Activated B cell treated with CpG ODN at 0.5 μM for 24 hours (primary cell): Measurements from ENCODE around the gene ADM2. TPM values are rescaled to one million over a fixed set of nuclear protein-coding genes. Genes with fewer than 3 reads are reported as not detected.
A peak's percentile ranks its signal among the peaks of the same experiment; 100 is the strongest.
"Not testable (repeated sequence)": the region's sequence is repeated elsewhere in the genome, so short reads cannot be mapped to it uniquely, and the experiment has no call there.

Experiments used
- ATAC-seq: fragments of 200-7000 bp; cut with Tn5 transposase; one replicate; pipeline ENCODE4 v1.10.0; 2021; ENCODE audit warnings: low read depth, mild to moderate bottlenecking, moderate library complexity
- CTCF ChIA-PET: fragments of 350-600 bp; sonication (Branson Sonifier 250); formaldehyde crosslinking; loops from one replicate; lab custom pipeline; 2021; ENCODE audit warnings: antibody characterized with exemption; lab: Charles Lee
- POLR2A ChIA-PET: fragments of 350-600 bp; sonication (Branson Sonifier 250); formaldehyde crosslinking; loops from one replicate; lab custom pipeline; 2021; ENCODE audit warnings: antibody characterized with exemption; lab: Charles Lee
- DNase-seq: peaks from one replicate; pipeline ENCODE4 v3.0.0; 2022
- H3K27ac Mint-ChIP-seq: one replicate; pipeline ENCODE4 v1.8.0; 2020; ENCODE audit warnings: mixed read lengths
- H3K27me3 Mint-ChIP-seq: one replicate; pipeline ENCODE4 v1.8.0; 2021; ENCODE audit warnings: mixed read lengths
- H3K36me3 Mint-ChIP-seq: one replicate; pipeline ENCODE4 v1.8.0; 2021; ENCODE audit warnings: low read depth, mixed read lengths
- H3K4me1 Mint-ChIP-seq: one replicate; pipeline ENCODE4 v1.8.0; 2021; ENCODE audit warnings: mixed read lengths
- H3K4me3 Mint-ChIP-seq: one replicate; pipeline ENCODE4 v1.8.0; 2020; ENCODE audit warnings: mild to moderate bottlenecking, mixed read lengths
- H3K9me3 Mint-ChIP-seq: one replicate; pipeline ENCODE4 v1.8.0; 2020; ENCODE audit warnings: mixed read lengths
- CTCF ChIP-seq: fragments of 200-600 bp; IDR thresholded peaks from one replicate; pipeline ENCODE4 v1.8.0; 2022; ENCODE audit warnings: antibody characterized with exemption, mild to moderate bottlenecking
- intact Hi-C: fragments of 100-400 bp; cut with micrococcal nuclease; formaldehyde crosslinking; loops from one replicate; pipeline ENCODE4 v1.15.1; 2024
- total RNA-seq: library from RNA; stranded (reverse); gene quantifications from 2 replicates; pipeline ENCODE4 v1.2.3, GENCODE V29; 2022

The ADM2 gene
- total RNA-seq, 1 donor from 2014 or later, result 5.2 TPM

GRCh38 chr22:50530877-50531545, 49.7 kb downstream of the ADM2 start:
- H3K27ac Mint-ChIP-seq, result peak overlapping the region; percentile 99
- no peaks in the 10 kb centered on the region for H3K9me3 Mint-ChIP-seq
- peak overlapping the region; percentile 92 for H3K4me3 Mint-ChIP-seq
- no peak for TF ChIP-seq CTCF
- DNase-seq (peak; percentile 86), ATAC-seq (peak; percentile 53)
- H3K36me3 Mint-ChIP-seq, result peaks cover 12% of the 10 kb centered on the region
- H3K4me1 Mint-ChIP-seq, result peaks cover 55% of the 10 kb centered on the region
- no peaks in the 10 kb centered on the region for H3K27me3 Mint-ChIP-seq
- intact Hi-C loops, result loop anchor here (1.0 to 2.0 kb wide), 6 partner anchors 8 to 340 kb away; partner anchors contain the start of genes CHKB, SBF1 and SYCE3
- CTCF ChIA-PET, result interaction anchor here (0.7 to 1.4 kb wide), 4 partner anchors 9 to 32 kb away, joined by 3 to 4 read pairs (median 3); partner anchors contain the start of gene SYCE3
- POLR2A ChIA-PET, result interaction anchor here (0.6 to 13.6 kb wide), 12 partner anchors 14 to 340 kb away, joined by 3 to 946 read pairs (median 6); partner anchors contain the start of genes ADM2, CHKB, KLHDC7B and LMF2

- ATAC-seq (peak; percentile 43), DNase-seq (peak; percentile 78)
- H3K36me3 Mint-ChIP-seq, result peaks cover 12% of the 10 kb centered on the region
- ChIA-PET CTCF (interaction anchor here (0.7 to 1.4 kb wide), 4 partner anchors 9 to 31 kb away, joined by 3 to 4 read pairs (median 3); partner anchors contain the start of gene SYCE3), POLR2A (interaction anchor here (0.7 to 13.6 kb wide), 13 partner anchors 14 to 341 kb away, joined by 3 to 946 read pairs (median 5); partner anchors contain the start of genes ADM2, CHKB, KLHDC7B and LMF2)
- no peak for TF ChIP-seq CTCF
- H3K27me3 Mint-ChIP-seq, result no peaks in the 10 kb centered on the region
- no peaks in the 10 kb centered on the region for H3K9me3 Mint-ChIP-seq
- intact Hi-C loops, result loop anchor here (1.0 to 2.0 kb wide), 6 partner anchors 8 to 341 kb away; partner anchors contain the start of genes CHKB, SBF1 and SYCE3
- H3K27ac Mint-ChIP-seq, result peak overlapping the region; percentile 99
- H3K4me1 Mint-ChIP-seq, result peaks cover 59% of the 10 kb centered on the region
- peak overlapping the region; percentile 92 for H3K4me3 Mint-ChIP-seq
Observed at GRCh38 chr22:50531546-50531961, 50.2 kb downstream of the ADM2 start.

- intact Hi-C loops, result loop anchor here (1.0 to 2.0 kb wide), 6 partner anchors 7 to 341 kb away; partner anchors contain the start of genes CHKB, SBF1 and SYCE3
- ATAC-seq (no peak), DNase-seq (no peak)
- CTCF ChIA-PET, result interaction anchor here (0.7 to 1.4 kb wide), 4 partner anchors 8 to 31 kb away, joined by 3 to 4 read pairs (median 3); partner anchors contain the start of gene SYCE3
- peaks cover 54% of the 10 kb centered on the region for H3K4me1 Mint-ChIP-seq
- no peaks in the 10 kb centered on the region for H3K27me3 Mint-ChIP-seq
- POLR2A ChIA-PET, result interaction anchor here (0.7 to 13.6 kb wide), 12 partner anchors 7 to 341 kb away, joined by 3 to 946 read pairs (median 12); partner anchors contain the start of genes CHKB, KLHDC7B, LMF2 and NCAPH2
- TF ChIP-seq CTCF, result no peak
- no peaks in the 10 kb centered on the region for H3K9me3 Mint-ChIP-seq
- H3K36me3 Mint-ChIP-seq, result peaks cover 10% of the 10 kb centered on the region
- peak overlapping the region; percentile 92 for H3K4me3 Mint-ChIP-seq
- H3K27ac Mint-ChIP-seq, result peak overlapping the region; percentile 99
Observed at GRCh38 chr22:50531962-50532674, 50.8 kb downstream of the ADM2 start.

DNA sequence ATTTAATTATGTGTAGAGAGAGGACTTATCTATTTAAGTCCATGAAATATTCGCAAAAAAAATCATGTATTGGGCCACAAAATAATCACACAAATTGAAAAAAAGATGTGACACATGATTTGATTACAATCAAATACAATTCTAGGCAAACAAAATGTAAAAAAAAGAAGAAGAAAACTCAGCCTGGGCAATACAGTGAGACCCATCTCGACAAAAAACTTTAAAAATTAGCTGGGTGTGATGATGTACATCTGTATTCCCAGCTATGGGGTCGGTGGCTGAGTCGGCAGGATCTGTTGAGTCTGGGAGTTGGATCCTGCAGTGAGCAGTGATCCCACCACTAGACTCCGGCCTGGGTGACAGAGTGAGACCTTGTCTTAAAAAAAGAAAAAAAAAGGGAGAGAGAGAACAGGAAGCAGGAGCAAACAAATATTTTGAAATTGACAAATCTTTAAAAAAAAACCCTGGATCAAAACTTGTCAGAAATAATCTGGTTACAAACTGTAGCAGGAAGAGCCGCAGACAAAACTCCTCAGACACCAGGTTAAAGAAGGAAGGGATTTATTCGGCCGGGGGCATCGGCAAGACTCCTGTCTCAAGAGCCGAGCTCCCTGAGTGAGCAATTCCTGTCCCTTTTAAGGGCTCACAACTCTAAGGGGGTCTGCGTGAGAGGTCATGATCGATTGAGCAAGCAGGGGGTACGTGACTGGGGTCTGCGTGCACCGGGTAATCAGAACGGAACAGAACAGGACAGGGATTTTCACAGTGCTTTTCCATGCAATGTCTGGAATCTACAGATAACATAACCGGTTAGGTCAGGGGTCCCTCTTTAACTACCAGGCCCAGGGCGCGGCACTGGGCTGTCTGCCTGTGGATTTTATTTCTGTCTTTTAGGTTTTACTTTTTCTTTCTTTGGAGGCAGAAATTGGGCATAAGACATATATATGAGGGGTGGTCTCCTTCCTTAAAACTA, 51.8 kb downstream of the ADM2 start:
- intact Hi-C loops, result no loop called here
- TF ChIP-seq CTCF, result no peak
- Mint-ChIP-seq H3K4me1 (peaks cover 53% of the 10 kb centered on the region), H3K4me3 (peak overlapping the region; percentile 92), H3K27me3 (no peaks in the 10 kb centered on the region), H3K36me3 (peaks cover 7% of the 10 kb centered on the region), H3K27ac (peak overlapping the region; percentile 99), H3K9me3 (no peaks in the 10 kb centered on the region)
- POLR2A ChIA-PET, result interaction anchor here (0.5 to 13.6 kb wide), 8 partner anchors 8 to 87 kb away, joined by 3 to 946 read pairs (median 33); partner anchors contain the start of genes CHKB, KLHDC7B, LMF2 and NCAPH2
- CTCF ChIA-PET, result interaction anchor here (1.7 kb wide), 1 partner anchor 7 kb away, joined by 6 read pairs; the partner anchor contains the start of gene SCO2
- no peak for DNase-seq
- ATAC-seq, result no peak

GRCh38 chr22:50533856-50534711, 52.7 kb downstream of the ADM2 start:
- Mint-ChIP-seq H3K4me1 (peaks cover 52% of the 10 kb centered on the region), H3K27ac (peak overlapping the region; percentile 99), H3K4me3 (peak overlapping the region; percentile 66)
- H3K9me3 Mint-ChIP-seq, ATAC-seq, H3K27me3 Mint-ChIP-seq, intact Hi-C loops, H3K36me3 Mint-ChIP-seq, DNase-seq: not testable (repeated sequence)
- POLR2A ChIA-PET, result interaction anchor here (0.6 to 13.6 kb wide), 8 partner anchors 9 to 361 kb away, joined by 3 to 946 read pairs (median 24); partner anchors contain the start of genes KLHDC7B, SCO2 and SYCE3
- CTCF ChIA-PET, result interaction anchor here (0.8 to 1.7 kb wide), 2 partner anchors 8 kb away, joined by 3 to 6 read pairs; partner anchors contain the start of gene SCO2
